IMR-90 (cell line): Measurements from ENCODE around the gene LYSMD2. TPM values are rescaled to one million over a fixed set of nuclear protein-coding genes. Genes with fewer than 3 reads are reported as not detected.

Experiments used
- ATAC-seq: fragments of 200-7000 bp; cut with Tn5 transposase; 2 replicates; pipeline ENCODE4 v1.9.1; 2020; ENCODE audit warnings: low read depth, mild to moderate bottlenecking, moderate library complexity
- BruUV-seq: library from RNA; stranded (reverse); fragments of 400-500 nt; replicated peaks from 2 replicates; lab custom pipeline; 2021; lab: Mats Ljungman, UMichigan
- CTCF ChIA-PET: fragments of 300-600 bp; formaldehyde crosslinking; extraction: SDS; loops from one replicate; lab custom pipeline; 2021; ENCODE audit warnings: antibody characterized with exemption; lab: Yijun Ruan, JAX
- POLR2A ChIA-PET: fragments of 300-600 bp; sonication (Branson Sonifier 250); formaldehyde crosslinking; loops from one replicate; lab custom pipeline; 2022; ENCODE audit warnings: antibody characterized with exemption; ENCODE audit not compliant: unreplicated experiment; lab: Charles Lee
- DNase-seq: peaks from one replicate; pipeline ENCODE4 v3.0.0; 2013
- H2AFZ ChIP-seq: replicated peaks from 2 replicates; pipeline ENCODE3; 2013; ENCODE audit warnings: low read length, mild to moderate bottlenecking; ENCODE audit not compliant: poor library complexity
- H2AK5ac ChIP-seq: 2 replicates; pipeline ENCODE4 v1.6.1; 2013; ENCODE audit warnings: low read depth, low read length, inconsistent platforms
- H2AK9ac ChIP-seq: replicated peaks from 2 replicates; pipeline ENCODE3; 2013; ENCODE audit warnings: mild to moderate bottlenecking, low read depth, low read length, moderate library complexity; ENCODE audit not compliant: poor library complexity
- H2BK120ac ChIP-seq: 2 replicates; pipeline ENCODE4 v1.6.1; 2013; ENCODE audit warnings: low read depth, low read length, inconsistent platforms
- H2BK15ac ChIP-seq: 3 replicates; pipeline ENCODE4 v1.6.1; 2013; ENCODE audit warnings: low read depth, low read length, inconsistent platforms
- H2BK20ac ChIP-seq: 2 replicates; pipeline ENCODE4 v1.6.1; 2013; ENCODE audit warnings: low read depth, mild to moderate bottlenecking, inconsistent platforms, low read length, moderate library complexity
- H2BK5ac ChIP-seq: 2 replicates; pipeline ENCODE4 v1.6.1; 2013; ENCODE audit warnings: mild to moderate bottlenecking, low read depth, low read length, inconsistent platforms; ENCODE audit not compliant: poor library complexity, severe bottlenecking
- H3K14ac ChIP-seq: replicated peaks from 2 replicates; pipeline ENCODE4 v1.6.1; 2013; ENCODE audit warnings: low read depth, low read length, inconsistent platforms
- H3K18ac ChIP-seq: 2 replicates; pipeline ENCODE4 v1.6.1; 2013; ENCODE audit warnings: low read depth, low read length, control low read depth
- H3K23ac ChIP-seq: 2 replicates; pipeline ENCODE4 v1.6.1; 2013; ENCODE audit warnings: low read depth, low read length, inconsistent platforms
- H3K27ac ChIP-seq: 2 replicates; pipeline ENCODE4 v1.5.1; 2013; ENCODE audit warnings: mild to moderate bottlenecking, control low read depth, low read length; ENCODE audit not compliant: insufficient read depth
- H3K27me3 ChIP-seq: 2 replicates; pipeline ENCODE4 v1.6.1; 2013; ENCODE audit warnings: low read length; ENCODE audit not compliant: control insufficient read depth, insufficient read depth
- H3K36me3 ChIP-seq: 2 replicates; pipeline ENCODE4 v1.6.1; 2013; ENCODE audit warnings: low read length, mixed read lengths; ENCODE audit not compliant: control insufficient read depth, insufficient read depth
- H3K4ac ChIP-seq: 2 replicates; pipeline ENCODE4 v1.6.1; 2013; ENCODE audit warnings: low read depth, low read length, inconsistent platforms
- H3K4me1 ChIP-seq: 2 replicates; pipeline ENCODE4 v1.6.1; 2013; ENCODE audit warnings: low read length, mixed read lengths; ENCODE audit not compliant: control insufficient read depth, insufficient read depth
- H3K4me2 ChIP-seq: 2 replicates; pipeline ENCODE4 v1.6.1; 2013; ENCODE audit warnings: low read depth, mild to moderate bottlenecking, control low read depth, low read length, moderate library complexity
- H3K4me3 ChIP-seq: 2 replicates; pipeline ENCODE4 v1.5.1; 2013; ENCODE audit warnings: low read depth, mild to moderate bottlenecking, control low read depth, low read length, moderate library complexity; ENCODE audit not compliant: insufficient read depth
- H3K56ac ChIP-seq: 2 replicates; pipeline ENCODE4 v1.6.1; 2013; ENCODE audit warnings: low read length, inconsistent platforms; ENCODE audit not compliant: insufficient read depth; ENCODE audit errors: extremely low read depth
- H3K79me1 ChIP-seq, 2 experiments: 2 replicates each; pipeline ENCODE4 v1.6.1; 2013; ENCODE audit warnings: low read length in 2 of 2, inconsistent platforms in 1 of 2, low read depth in 1 of 2
- H3K9ac ChIP-seq: 2 replicates; pipeline ENCODE4 v1.6.1; 2013; ENCODE audit warnings: low read depth, low read length, control low read depth
- H3K9me1 ChIP-seq: 2 replicates; pipeline ENCODE4 v1.6.1; 2013; ENCODE audit warnings: low read length, inconsistent platforms; ENCODE audit not compliant: insufficient read depth
- H3K9me3 ChIP-seq: 2 replicates; pipeline ENCODE4 v1.6.1; 2013; ENCODE audit warnings: low read length; ENCODE audit not compliant: control insufficient read depth, insufficient read depth
- H4K20me1 ChIP-seq: 2 replicates; pipeline ENCODE4 v1.6.1; 2013; ENCODE audit warnings: low read length, inconsistent platforms; ENCODE audit not compliant: insufficient read depth
- H4K5ac ChIP-seq: 2 replicates; pipeline ENCODE4 v1.6.1; 2013; ENCODE audit warnings: mild to moderate bottlenecking, low read depth, low read length, control low read depth
- H4K8ac ChIP-seq, 2 experiments: 2 replicates each; pipeline ENCODE4 v1.6.1; 2013; ENCODE audit warnings: low read depth in 2 of 2, low read length in 2 of 2, control low read depth in 1 of 2, inconsistent platforms in 1 of 2
- H4K91ac ChIP-seq: 2 replicates; pipeline ENCODE4 v1.6.1; 2013; ENCODE audit warnings: low read depth, low read length, inconsistent platforms; ENCODE audit not compliant: insufficient read depth
- CEBPB ChIP-seq: IDR thresholded peaks from 2 replicates; pipeline ENCODE4 v1.6.1; 2012; ENCODE audit warnings: low read depth, low read length, improper control_type of control experiment
- CHD1 ChIP-seq: IDR thresholded peaks from 2 replicates; pipeline ENCODE4 v1.6.1; 2012; ENCODE audit warnings: low read depth, low read length, improper control_type of control experiment
- CTCF ChIP-seq: conservative IDR thresholded peaks from 2 replicates; pipeline ENCODE4 v1.5.1; 2012; ENCODE audit warnings: mild to moderate bottlenecking, low read depth, low read length, improper control_type of control experiment
- FOS ChIP-seq: fragments of 150-350 bp; IDR thresholded peaks from 2 replicates; pipeline ENCODE4 v1.6.1; 2016; ENCODE audit warnings: low read depth, low read length
- MAFK ChIP-seq: IDR thresholded peaks from 2 replicates; pipeline ENCODE4 v1.6.1; 2012; ENCODE audit warnings: low read depth, low read length, improper control_type of control experiment
- MAZ ChIP-seq: IDR thresholded peaks from 2 replicates; pipeline ENCODE4 v1.6.1; 2012; ENCODE audit warnings: low read depth, mild to moderate bottlenecking, low read length, improper control_type of control experiment, moderate library complexity, borderline replicate concordance
- MXI1 ChIP-seq: IDR thresholded peaks from 2 replicates; pipeline ENCODE4 v1.6.1; 2012; ENCODE audit warnings: low read depth, mild to moderate bottlenecking, low read length, moderate library complexity, borderline replicate concordance
- POLR2A ChIP-seq: IDR thresholded peaks from 2 replicates; pipeline ENCODE4 v1.6.1; 2012; ENCODE audit warnings: mild to moderate bottlenecking, low read depth, low read length
- RAD21 ChIP-seq: IDR thresholded peaks from 2 replicates; pipeline ENCODE4 v1.6.1; 2012; ENCODE audit warnings: low read length, improper control_type of control experiment
- SMC3 ChIP-seq: fragments of 150-350 bp; IDR thresholded peaks from 2 replicates; pipeline ENCODE4 v1.6.1; 2016; ENCODE audit warnings: low read depth, mild to moderate bottlenecking, antibody characterized with exemption, low read length, moderate library complexity
- USF2 ChIP-seq: fragments of 150-350 bp; IDR thresholded peaks from 2 replicates; pipeline ENCODE4 v1.6.1; 2017; ENCODE audit warnings: mild to moderate bottlenecking, antibody characterized with exemption, low read length, low read depth
- WGBS, 2 experiments: methylation state at CpG; one replicate each; pipeline versions ENCODE4 v1.1.5 to v1.1.7; 2013; ENCODE audit warnings: missing lambda C conversion rate in 2 of 2; ENCODE audit not compliant: insufficient read length in 1 of 2; ENCODE audit errors: extremely low coverage in 2 of 2; 5-methylcytosine and 5-hydroxymethylcytosine counted together
- dilution Hi-C: fragments of 300-500 bp; cut with HindIII; formaldehyde crosslinking; loops from one replicate; pipeline ENCODE4 v1.14.3; 2018; ENCODE audit warnings: low sequenced_read_pairs; ENCODE audit not compliant: unreplicated experiment
- in situ Hi-C: fragments of 300-500 bp; cut with MboI; formaldehyde crosslinking; loops from 3 replicates; pipeline ENCODE4 v1.14.3; 2019; ENCODE audit warnings: low sequenced_read_pairs, inconsistent platforms, mixed read lengths
- intact Hi-C: fragments of 100-400 bp; cut with micrococcal nuclease; formaldehyde crosslinking; loops from 2 replicates; pipeline ENCODE4 v1.10.0; 2022
- polyA plus RNA-seq, 3 experiments: library from polyadenylated mRNA; depleted of rRNA; stranded (reverse); fragments of >200 nt; gene quantifications; 2 replicates each; pipeline ENCODE4 v1.2.3, GENCODE V29; 2012; ENCODE audit warnings: low replicate concordance in 1 of 3
- total RNA-seq: library from RNA; depleted of rRNA; stranded (reverse); fragments of >200 nt; gene quantifications from 2 replicates; pipeline ENCODE4 v1.2.3, GENCODE V29; 2012

LYSMD2 gene
- total and polyA plus RNA-seq, 2 of the 4 experiments (the other 2 are of a cell fraction) = 5.9 to 6.0 TPM

- TF ChIP-seq USF2 = no peak
These were observed 11.0 kb downstream of the LYSMD2 start (continued) for GRCh38 chr15:51726302-51727073.

- H2AK5ac ChIP-seq = no peak overlapping the region
- peaks cover 13% of the 10 kb centered on the region for H4K20me1 ChIP-seq
- no peak overlapping the region for H3K4me2 ChIP-seq
- no peak overlapping the region for H2BK20ac ChIP-seq
- no peak overlapping the region for H3K14ac ChIP-seq
- no TSS peak for BruUV-seq
- H3K18ac ChIP-seq = no peak overlapping the region
- TF ChIP-seq POLR2A (no peak), CHD1 (no peak), MXI1 (no peak), MAFK (no peak), RAD21 (no peak), FOS (no peak), CTCF (no peak), MAZ (no peak), SMC3 (no peak), USF2 (no peak), CEBPB (no peak)
- no peak overlapping the region for H2BK5ac ChIP-seq
- H4K91ac ChIP-seq = no peak overlapping the region; the same call in 1 of the 2 replicates
- dilution Hi-C loops (no loop called here), intact Hi-C loops (no loop called here), in situ Hi-C loops (no loop called here)
- H2AK9ac ChIP-seq = no peak overlapping the region
- H2AFZ ChIP-seq = no peak overlapping the region
- H3K27me3 ChIP-seq = no peaks in the 10 kb centered on the region
- ChIA-PET POLR2A (no interaction called here), CTCF (no interaction called here)
- H3K4me3 ChIP-seq = no peak overlapping the region
- H3K79me1 ChIP-seq = peaks cover 3 to 31% of the 10 kb centered on the region in 2 experiments; a peak in 3 of 4 replicates
- H3K23ac ChIP-seq = no peak overlapping the region
- WGBS, 2 experiments = no CpG with 5 or more reads among the region's 1 CpG
- peaks cover 14% of the 10 kb centered on the region for H3K9me1 ChIP-seq
- DNase-seq = no peak
- no peak overlapping the region for H2BK15ac ChIP-seq
- no peak overlapping the region for H3K4ac ChIP-seq
- no peak overlapping the region for H3K9ac ChIP-seq
- no peaks in the 10 kb centered on the region for H3K36me3 ChIP-seq
- H4K8ac ChIP-seq = no peak overlapping the region
- H3K56ac ChIP-seq = no peak overlapping the region
- H2BK120ac ChIP-seq = no peak overlapping the region
- H3K4me1 ChIP-seq = peaks cover 14% of the 10 kb centered on the region
- no peak overlapping the region for H3K27ac ChIP-seq
- ATAC-seq = no peak
- H3K9me3 ChIP-seq = no peaks in the 10 kb centered on the region
- no peak overlapping the region for H4K5ac ChIP-seq
These were observed 12.8 kb downstream of the LYSMD2 start for GRCh38 chr15:51724673-51725072.
